GM21786 (cell line): ENCODE measurements around the gene UCHL1.
"Not testable (repeated sequence)": the region's sequence is repeated elsewhere in the genome, so short reads cannot be mapped to it uniquely, and the experiment has no call there.

Source experiments
- ATAC-seq: cut with Tn5 transposase; IDR thresholded peaks from one replicate; pipeline ENCODE4 v1.9.1; 2021; ENCODE audit not compliant: unreplicated experiment

UCHL1 gene

DNA sequence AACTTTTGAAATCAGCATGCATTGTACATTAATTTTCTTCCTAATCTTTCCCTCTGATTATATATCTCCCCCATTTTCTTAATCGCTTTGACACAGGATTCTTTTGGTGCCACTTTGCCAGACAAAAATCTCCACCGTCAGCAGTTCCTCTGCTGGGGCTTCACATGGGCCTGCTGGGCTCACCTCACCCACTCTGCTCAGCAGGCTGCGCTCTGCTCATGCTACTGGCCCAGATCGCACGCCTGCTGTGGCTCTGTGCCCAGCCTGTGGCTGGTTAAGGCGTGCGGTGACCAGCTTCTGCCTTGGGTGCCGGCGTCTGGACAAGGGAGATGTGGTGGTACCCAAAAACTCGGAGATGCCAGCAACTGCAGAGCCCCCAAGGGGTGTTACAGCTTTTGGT is 31.1 kb downstream of the UCHL1 start:
- no peak for ATAC-seq

DNA sequence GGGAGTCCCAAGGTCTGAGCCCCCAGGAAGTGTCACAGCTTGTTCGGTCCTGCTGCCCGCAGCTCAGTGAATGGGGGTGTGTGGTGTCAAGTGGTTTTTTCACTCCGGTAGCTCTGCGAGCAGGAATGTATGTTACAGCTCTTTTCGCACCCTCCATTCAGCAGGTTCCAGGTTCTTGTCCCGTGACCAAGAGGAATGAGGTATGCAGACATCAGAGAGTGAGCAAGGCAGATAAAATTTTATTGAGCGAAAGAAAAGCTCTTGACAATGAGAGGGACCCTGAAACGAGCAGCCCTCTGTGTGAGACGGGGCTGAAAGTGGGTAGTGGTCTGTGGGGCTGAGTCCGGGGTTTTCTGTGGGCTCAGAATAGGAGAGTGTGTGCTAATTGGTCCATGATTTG is 31.5 kb downstream of the UCHL1 start:
- ATAC-seq, result no peak

DNA sequence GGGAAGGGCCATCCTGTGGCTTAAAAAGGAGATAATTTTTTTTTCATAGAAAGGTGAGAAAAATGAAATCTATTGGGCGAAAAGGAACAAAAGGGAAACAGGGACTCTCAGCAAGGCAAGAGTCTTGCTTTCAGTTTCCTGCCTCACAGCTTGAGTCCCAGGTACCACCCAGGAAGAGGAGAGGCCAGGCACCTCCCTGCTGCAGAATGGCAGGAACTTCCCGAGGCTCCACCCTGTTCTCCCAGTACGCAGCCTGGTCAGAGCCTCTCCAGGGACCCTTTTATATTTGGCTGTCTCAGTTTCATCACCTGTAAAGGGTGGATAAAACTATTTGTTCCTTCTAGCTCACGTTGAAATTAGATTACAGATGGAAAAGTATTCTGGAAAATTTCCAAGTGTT is 33.8 kb downstream of the UCHL1 start:
- ATAC-seq, result no peak

DNA sequence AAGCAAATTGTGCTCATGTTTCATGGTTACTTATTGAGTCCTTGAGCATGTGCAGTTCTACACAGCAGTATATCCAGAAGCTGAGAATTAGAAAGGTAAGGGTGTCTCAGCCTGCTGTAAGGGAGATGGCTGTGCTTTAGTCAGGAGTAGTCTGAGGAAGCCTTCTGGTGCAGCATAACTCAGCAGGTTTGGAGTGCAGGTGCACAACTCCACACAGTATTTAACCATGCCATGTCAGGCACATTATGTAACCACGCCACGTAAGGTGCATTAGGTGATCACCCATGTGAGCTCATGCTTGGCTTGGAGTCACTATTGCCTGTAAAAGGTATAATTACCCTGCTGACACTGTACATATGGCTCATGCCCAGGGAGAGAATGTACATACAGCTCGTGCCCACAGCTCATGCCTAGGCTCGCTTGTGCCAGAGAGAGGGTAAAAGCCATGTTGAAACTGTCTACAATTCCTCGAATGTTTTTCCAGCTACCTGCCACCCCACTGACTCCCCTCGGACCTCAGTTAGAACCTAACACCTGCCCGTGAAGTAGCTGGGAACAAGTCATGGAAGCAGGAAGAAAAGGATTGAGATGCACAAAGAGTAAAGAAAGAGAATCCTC is 37.8 kb downstream of the UCHL1 start:
- ATAC-seq, result no peak

DNA sequence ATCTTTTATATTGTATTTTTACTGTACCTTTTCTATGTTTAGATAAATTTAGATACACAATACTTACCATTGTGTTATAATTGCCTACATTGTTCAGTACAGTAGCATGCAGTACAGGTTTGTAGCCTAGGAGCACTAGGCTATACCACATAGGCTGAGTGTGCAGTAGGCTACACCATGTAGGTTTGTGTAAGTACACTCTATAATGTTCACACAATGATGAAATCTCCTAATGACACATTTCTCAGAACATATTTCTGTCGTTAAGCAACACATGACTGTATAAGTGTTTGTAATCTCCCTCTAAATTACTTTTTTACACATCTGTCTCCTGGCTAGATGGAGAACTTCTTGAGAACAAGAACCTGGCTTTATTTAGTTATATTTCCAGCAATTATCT is 40.3 kb downstream of the UCHL1 start:
- ATAC-seq, result no peak

DNA sequence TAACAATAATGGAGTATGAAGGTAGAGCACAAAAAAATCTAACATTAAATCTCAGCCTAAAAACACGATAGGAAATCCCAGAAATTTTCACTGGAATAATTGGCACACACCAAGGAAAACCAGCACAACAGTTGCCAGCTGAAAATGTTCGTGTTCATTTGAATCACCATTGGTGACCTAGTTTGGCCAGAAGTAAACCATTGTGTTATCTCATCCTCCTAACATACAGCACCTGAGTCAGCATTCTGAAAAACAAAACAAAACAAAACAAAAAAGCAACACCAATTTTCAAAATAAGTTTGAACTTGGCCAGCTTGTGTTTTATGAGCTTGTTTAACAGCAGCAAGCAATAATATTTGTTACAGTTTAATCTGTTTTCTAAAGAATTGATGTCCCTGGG is 41.1 kb downstream of the UCHL1 start:
- ATAC-seq, result no peak

DNA sequence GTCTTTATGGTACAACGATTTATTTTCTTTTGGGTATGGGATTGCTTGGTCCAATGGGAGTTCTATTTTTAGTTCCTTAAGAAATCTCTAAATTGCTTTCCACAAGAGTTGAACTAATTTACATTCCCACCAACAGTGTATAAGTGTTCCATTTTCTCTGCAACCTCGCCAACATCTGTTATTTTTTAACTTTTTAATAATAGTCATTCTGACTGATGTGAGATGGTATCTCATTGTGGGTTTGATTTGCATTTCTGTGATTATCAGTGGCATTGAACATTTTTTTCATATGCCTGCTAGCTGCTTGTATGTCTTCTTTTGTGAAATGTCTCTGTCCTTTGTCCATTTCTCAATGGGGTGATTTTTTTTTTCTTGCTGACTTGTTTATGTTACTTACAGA is 42.8 kb downstream of the UCHL1 start:
- no peak for ATAC-seq

DNA sequence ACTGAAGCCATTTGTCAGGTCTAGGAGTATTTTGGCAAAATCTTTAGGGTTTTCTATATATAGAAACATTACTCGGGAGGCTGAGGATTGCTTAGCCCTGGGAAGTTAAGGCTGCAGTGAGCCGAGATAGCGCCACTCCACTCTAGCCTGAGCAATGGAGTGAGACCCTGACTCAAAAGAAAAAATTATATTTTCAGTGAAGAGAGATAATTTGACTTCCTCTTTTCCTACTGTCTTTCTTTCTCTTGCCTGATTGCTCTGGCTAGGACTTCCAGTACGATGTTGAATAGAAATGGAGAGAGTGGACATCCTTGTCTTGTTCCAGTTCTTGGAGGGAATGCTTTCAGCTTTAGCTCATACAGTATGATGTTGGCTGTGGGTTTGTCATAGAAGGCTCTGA is 44.4 kb downstream of the UCHL1 start:
- no peak for ATAC-seq

DNA sequence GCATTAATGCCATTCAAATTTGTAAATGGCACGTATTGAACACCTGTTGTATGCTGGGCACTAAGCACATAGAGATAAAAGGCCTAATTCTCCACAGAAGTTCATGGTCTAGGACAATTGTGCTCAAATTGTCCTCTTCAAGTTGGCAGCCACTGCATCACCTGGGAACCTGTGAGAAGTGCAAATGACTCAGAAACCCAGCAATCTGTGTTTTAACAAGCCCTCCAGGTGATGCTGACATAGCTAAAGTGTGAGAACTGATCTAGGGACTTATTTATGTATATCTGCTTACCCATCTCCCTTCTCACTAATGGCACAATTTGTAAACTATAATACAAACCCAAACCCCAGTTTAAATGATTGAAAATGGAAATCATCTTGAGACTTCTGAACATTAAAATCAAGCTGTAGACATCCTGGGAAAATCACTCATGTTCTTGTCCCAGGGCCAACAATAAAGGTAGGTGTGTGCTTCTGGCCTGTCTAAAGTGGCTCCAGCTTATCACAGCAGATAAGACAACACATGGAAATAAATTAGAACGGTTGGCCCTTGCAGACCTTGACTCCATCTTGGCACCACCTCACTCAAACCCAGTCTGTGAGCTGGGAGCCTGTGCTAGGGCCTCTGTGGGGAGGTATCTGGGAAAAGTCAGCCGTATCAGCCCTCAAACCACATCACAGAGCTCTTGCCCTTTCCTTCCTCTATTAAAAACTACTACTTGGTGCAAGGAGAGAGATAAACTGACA is 46.8 kb downstream of the UCHL1 start:
- no peak for ATAC-seq

DNA sequence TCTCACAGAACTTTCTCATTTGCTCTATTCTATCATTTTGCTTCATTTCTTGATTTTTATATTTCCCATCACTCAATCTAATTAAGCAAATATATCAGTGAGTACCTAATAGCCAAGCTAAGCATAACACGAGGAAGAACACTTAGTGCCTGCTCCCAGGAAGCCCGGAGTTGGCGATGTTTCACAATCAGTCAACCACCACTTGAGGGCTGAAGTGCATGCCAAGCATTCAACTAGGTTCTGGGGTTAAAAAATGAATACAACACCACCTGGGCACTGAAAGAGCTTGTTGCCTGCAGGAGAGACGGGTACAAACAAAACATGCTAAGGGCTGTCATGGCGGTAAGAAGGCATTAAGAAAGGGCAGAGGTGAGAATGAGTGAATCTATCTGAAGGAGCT is 47.5 kb downstream of the UCHL1 start:
- ATAC-seq, result no peak

DNA sequence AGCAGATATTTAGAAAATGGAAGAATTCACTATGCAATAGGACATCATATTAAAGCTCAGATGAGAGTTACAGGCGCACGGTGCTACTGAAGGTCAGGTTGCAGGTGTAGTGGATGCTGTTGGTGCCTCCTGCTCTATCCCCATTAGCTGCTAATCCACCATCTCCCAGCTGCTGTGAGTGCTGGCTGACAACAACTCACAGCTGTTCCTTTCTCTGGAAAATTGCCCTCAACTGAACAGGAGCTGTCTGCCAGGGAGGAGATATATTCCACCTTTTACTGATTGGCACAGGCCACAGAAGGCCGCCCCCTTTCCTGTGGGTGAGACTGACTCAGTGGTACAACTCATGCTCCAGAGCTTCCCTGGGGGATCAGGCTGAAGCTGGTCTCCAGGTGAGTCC is 48.7 kb downstream of the UCHL1 start:
- ATAC-seq, result no peak

DNA sequence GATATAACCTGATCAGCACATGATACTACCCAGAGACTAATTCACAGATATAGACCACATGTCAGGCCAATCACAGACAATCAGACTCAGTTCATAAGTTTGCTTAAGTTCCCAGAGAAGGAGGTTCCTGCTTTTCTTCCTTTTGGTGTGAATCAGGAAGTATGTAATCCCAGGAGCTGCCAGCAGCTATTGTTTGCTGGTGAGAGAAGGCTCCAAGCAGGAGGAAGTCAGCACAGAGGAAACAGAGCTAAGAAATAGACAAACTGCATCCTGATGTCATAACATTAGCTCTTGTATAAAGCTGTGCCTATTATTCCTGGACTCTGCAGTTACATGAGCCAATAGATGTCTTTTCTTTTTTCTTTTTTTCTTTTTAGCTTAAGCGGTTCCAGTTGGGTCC is 50.9 kb downstream of the UCHL1 start:
- no peak for ATAC-seq

DNA sequence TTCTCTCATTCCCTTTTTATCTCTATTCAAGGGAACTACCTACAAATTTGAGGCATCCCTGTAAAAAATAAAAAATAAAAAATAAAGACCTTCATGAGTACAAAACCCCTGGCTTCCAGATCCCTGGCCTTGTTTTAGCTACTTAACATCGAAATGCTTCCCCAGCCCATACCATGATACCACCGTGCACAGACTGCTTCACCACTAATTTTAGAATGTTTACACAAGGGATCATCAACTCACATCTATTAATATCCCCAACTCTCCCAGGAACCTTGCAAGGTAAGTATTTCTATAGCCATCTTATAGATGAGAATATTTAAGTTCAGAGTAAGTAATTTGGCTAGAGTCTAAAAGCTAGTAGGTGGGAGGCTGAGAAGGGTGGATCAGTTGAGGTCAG is 51.7 kb downstream of the UCHL1 start:
- no peak for ATAC-seq

DNA sequence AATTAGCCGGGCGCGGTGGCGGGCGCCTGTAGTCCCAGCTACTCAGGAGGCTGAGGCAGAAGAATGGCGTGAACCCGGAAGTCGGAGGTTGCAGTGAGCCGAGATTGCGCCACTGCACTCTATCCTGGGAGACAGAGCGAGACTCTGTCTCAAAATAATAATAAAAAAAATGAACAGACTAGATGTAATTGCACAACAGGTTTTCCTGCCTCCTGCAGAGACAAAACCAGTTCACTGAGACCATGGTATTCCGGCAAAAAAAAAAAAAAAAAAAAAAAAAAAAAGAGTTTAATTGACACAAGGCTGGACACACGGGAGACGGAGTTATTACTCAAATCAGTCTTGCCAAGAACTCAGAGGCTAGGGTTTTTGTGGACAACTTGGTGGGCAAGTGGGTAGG is 58.7 kb downstream of the UCHL1 start:
- ATAC-seq, result not testable (repeated sequence)

DNA sequence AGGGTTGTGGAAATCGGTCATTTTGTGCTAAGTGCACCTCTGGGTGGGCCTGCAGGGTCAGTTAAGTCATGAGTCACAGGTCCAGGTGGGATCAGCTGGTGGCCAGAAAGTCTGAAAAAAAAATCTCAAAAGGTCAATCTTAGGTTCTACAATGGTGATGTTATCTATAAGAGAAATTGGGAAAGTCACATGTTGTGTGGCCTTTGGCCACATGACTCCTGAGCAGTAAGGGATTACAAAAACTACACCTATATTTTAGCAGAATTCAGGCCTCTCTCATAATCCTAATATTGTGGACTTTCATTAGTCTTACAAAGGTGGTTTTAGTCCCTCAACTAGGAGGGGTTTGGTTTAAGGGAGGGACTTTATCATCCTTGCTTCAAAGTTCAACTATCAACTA is 59.1 kb downstream of the UCHL1 start:
- ATAC-seq, result no peak
